OCI-LY1 (cell line): Measurements from ENCODE around the gene EPGN.

Experiments
- H2AFZ ChIP-seq: fragments of 200-600 bp; sonication (generic), shearing (Covaris generic); 2 replicates; pipeline ENCODE4 v1.6.0; 2014; ENCODE audit warnings: antibody characterized with exemption, mild to moderate bottlenecking, low read length
- H3F3A ChIP-seq: fragments of 200-600 bp; sonication (generic), shearing (Covaris generic); 2 replicates; pipeline ENCODE4 v1.6.0; 2014; ENCODE audit warnings: mild to moderate bottlenecking, antibody characterized with exemption, low read length, moderate library complexity; ENCODE audit not compliant: insufficient read depth
- H3K27ac ChIP-seq: fragments of 200-600 bp; sonication (generic); 2 replicates; pipeline ENCODE4 v1.5.1; 2014; ENCODE audit warnings: low read length, mixed run types, mild to moderate bottlenecking, low read depth; ENCODE audit not compliant: poor library complexity, severe bottlenecking
- H3K27me3 ChIP-seq: fragments of 200-600 bp; sonication (generic); 2 replicates; pipeline ENCODE4 v1.6.0; 2014; ENCODE audit warnings: antibody characterized with exemption, mild to moderate bottlenecking, low read length, moderate library complexity; ENCODE audit not compliant: insufficient read depth
- H3K36me3 ChIP-seq: fragments of 200-600 bp; sonication (generic); 2 replicates; pipeline ENCODE4 v1.6.1; 2014; ENCODE audit warnings: mild to moderate bottlenecking, antibody characterized with exemption, low read length, moderate library complexity, mixed read lengths; ENCODE audit not compliant: insufficient read depth
- H3K4me1 ChIP-seq: fragments of 200-600 bp; sonication (generic); 2 replicates; pipeline ENCODE4 v1.5.1; 2014; ENCODE audit warnings: mild to moderate bottlenecking, low read length, moderate library complexity; ENCODE audit not compliant: insufficient read depth, severe bottlenecking
- H3K4me2 ChIP-seq: fragments of 200-600 bp; sonication (generic), shearing (Covaris generic); 2 replicates; pipeline ENCODE4 v1.6.1; 2014; ENCODE audit warnings: low read length
- H3K4me3 ChIP-seq: fragments of 200-600 bp; sonication (generic); 2 replicates; pipeline ENCODE4 v1.5.1; 2014; ENCODE audit warnings: low read length, low read depth, mild to moderate bottlenecking, mixed read lengths; ENCODE audit not compliant: poor library complexity, severe bottlenecking
- H3K79me2 ChIP-seq: fragments of 200-600 bp; shearing (Covaris generic); 2 replicates; pipeline ENCODE4 v1.6.1; 2016; ENCODE audit warnings: mixed run types, low read length, mixed read lengths; ENCODE audit not compliant: insufficient read depth
- H3K9ac ChIP-seq: fragments of 200-600 bp; sonication (generic), shearing (Covaris generic); 2 replicates; pipeline ENCODE4 v1.6.1; 2014; ENCODE audit warnings: mild to moderate bottlenecking, low read length, mixed read lengths
- H3K9me2 ChIP-seq: fragments of 200-600 bp; sonication (generic), shearing (Covaris generic); 2 replicates; pipeline ENCODE4 v1.6.1; 2014; ENCODE audit warnings: low read depth, mild to moderate bottlenecking, low read length, mixed read lengths
- H3K9me3 ChIP-seq: fragments of 200-600 bp; shearing (Covaris generic); 2 replicates; pipeline ENCODE4 v1.6.1; 2014; ENCODE audit warnings: low read length, mixed read lengths
- H4K20me1 ChIP-seq: fragments of 200-600 bp; sonication (generic), shearing (Covaris generic); 2 replicates; pipeline ENCODE4 v1.6.0; 2016; ENCODE audit warnings: mild to moderate bottlenecking, low read length; ENCODE audit not compliant: insufficient read depth
- EZH2 ChIP-seq: fragments of 200-600 bp; sonication (generic), shearing (Covaris generic); IDR thresholded peaks from 2 replicates; pipeline ENCODE4 v1.8.0; 2017; ENCODE audit warnings: borderline replicate concordance, mixed run types, mild to moderate bottlenecking, antibody characterized with exemption, low read length, moderate library complexity, mixed read lengths
- TF ChIP-seq, protein P1 (sequence below): fragments of 200-600 bp; sonication (generic), shearing (Covaris generic); IDR thresholded peaks from 2 replicates; pipeline ENCODE4 v1.5.1; 2017; ENCODE audit warnings: mild to moderate bottlenecking, antibody characterized with exemption, low read length, moderate library complexity, mixed read lengths

The EPGN gene

DNA sequence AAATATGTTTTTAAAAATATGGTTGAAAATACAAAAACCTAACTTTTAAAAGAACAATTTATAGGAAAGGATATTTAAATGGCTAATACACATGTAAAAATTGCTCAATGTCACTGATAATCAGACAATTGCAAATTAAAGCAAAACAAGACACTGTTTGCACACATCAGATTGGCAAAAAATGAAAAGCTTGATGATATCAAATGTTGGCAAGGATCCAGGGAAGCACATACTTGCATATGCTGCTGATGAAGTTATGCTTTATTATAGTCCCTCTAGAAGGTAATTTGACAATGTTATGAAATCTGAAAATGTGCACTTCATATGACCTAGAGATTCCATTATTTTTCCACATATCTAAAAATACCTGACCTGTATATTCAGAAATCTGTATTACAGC lies 45.7 kb upstream of the EPGN start:
- H3K4me3 ChIP-seq: no peak overlapping the region
- TF ChIP-seq, protein P1, sequence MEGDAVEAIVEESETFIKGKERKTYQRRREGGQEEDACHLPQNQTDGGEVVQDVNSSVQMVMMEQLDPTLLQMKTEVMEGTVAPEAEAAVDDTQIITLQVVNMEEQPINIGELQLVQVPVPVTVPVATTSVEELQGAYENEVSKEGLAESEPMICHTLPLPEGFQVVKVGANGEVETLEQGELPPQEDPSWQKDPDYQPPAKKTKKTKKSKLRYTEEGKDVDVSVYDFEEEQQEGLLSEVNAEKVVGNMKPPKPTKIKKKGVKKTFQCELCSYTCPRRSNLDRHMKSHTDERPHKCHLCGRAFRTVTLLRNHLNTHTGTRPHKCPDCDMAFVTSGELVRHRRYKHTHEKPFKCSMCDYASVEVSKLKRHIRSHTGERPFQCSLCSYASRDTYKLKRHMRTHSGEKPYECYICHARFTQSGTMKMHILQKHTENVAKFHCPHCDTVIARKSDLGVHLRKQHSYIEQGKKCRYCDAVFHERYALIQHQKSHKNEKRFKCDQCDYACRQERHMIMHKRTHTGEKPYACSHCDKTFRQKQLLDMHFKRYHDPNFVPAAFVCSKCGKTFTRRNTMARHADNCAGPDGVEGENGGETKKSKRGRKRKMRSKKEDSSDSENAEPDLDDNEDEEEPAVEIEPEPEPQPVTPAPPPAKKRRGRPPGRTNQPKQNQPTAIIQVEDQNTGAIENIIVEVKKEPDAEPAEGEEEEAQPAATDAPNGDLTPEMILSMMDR: no peak
- TF ChIP-seq EZH2: no peak
- no peak overlapping the region for H3K27ac ChIP-seq
- no peak overlapping the region for H3K4me2 ChIP-seq
- no peaks in the 10 kb centered on the region for H3K9me3 ChIP-seq
- no peaks in the 10 kb centered on the region for H3K4me1 ChIP-seq
- H3F3A ChIP-seq: no peaks in the 10 kb centered on the region
- no peak overlapping the region for H3K9ac ChIP-seq
- H3K27me3 ChIP-seq: no peaks in the 10 kb centered on the region
- H3K9me2 ChIP-seq: no peaks in the 10 kb centered on the region
- H3K36me3 ChIP-seq: no peaks in the 10 kb centered on the region
- H3K79me2 ChIP-seq: no peaks in the 10 kb centered on the region
- H4K20me1 ChIP-seq: no peaks in the 10 kb centered on the region
- no peak overlapping the region for H2AFZ ChIP-seq

- Histone ChIP-seq H3K9me3 (no peaks in the 10 kb centered on the region), H3K4me3 (no peak overlapping the region), H3K79me2 (no peaks in the 10 kb centered on the region), H3K9me2 (no peaks in the 10 kb centered on the region), H3F3A (no peaks in the 10 kb centered on the region), H3K36me3 (no peaks in the 10 kb centered on the region), H4K20me1 (no peaks in the 10 kb centered on the region), H2AFZ (no peak overlapping the region), H3K27ac (no peak overlapping the region), H3K27me3 (no peaks in the 10 kb centered on the region), H3K4me1 (no peaks in the 10 kb centered on the region), H3K4me2 (no peak overlapping the region), H3K9ac (no peak overlapping the region)
- TF ChIP-seq, protein P1: no peak
- no peak for TF ChIP-seq EZH2
These were observed 44.7 kb upstream of the EPGN start for GRCh38 chr4:74263551-74263950.

DNA sequence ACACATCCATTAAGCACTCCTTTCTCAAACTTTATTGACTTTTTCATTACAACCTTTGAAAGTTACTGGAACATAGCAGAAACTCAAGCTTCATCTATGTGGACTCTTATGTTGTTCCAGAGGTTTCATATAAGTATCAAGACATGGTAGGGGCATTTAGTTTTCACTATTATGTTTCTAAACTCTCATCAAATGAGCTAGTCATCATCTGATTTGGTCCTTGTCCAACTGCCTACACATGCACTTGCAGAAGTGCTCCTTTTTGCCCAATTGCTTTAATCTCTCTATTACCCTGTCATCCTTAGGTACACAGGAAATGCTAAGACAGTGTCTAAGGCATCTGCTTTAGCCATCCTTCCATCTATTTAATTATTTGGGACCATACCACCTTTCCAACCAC lies 42.2 kb upstream of the EPGN start:
- Histone ChIP-seq H3K4me2 (no peak overlapping the region), H2AFZ (no peak overlapping the region), H3K4me1 (no peaks in the 10 kb centered on the region), H3K27ac (no peak overlapping the region), H3F3A (no peaks in the 10 kb centered on the region), H3K9me3 (no peaks in the 10 kb centered on the region), H4K20me1 (no peaks in the 10 kb centered on the region), H3K36me3 (no peaks in the 10 kb centered on the region), H3K27me3 (no peaks in the 10 kb centered on the region), H3K4me3 (no peak overlapping the region), H3K9ac (no peak overlapping the region), H3K9me2 (no peaks in the 10 kb centered on the region), H3K79me2 (no peaks in the 10 kb centered on the region)
- TF ChIP-seq EZH2: no peak
- TF ChIP-seq, protein P1: no peak
